Measurements from ENCODE around the gene KIF13A. TPM values are rescaled to one million over a fixed set of nuclear protein-coding genes. Genes with fewer than 3 reads are reported as not detected.
"Not testable (repeated sequence)": the region's sequence is repeated elsewhere in the genome, so short reads cannot be mapped to it uniquely, and the experiment has no call there.

The KIF13A gene
- total RNA-seq, 2 donors from 2014 or later = 0.45 TPM; not detected in 1

- not testable (repeated sequence) for H3K27me3 Mint-ChIP-seq; H3K27ac Mint-ChIP-seq; H3K4me1 Mint-ChIP-seq; H3K36me3 Mint-ChIP-seq (ENCODE audit: low read depth); ATAC-seq (replicated peaks); H3K9me3 Mint-ChIP-seq; H3K4me3 Mint-ChIP-seq
Measured at GRCh38 chr6:18019133-18019532, 31.7 kb upstream of the KIF13A start.

GRCh38 chr6:18016698-18017097 is 29.3 kb upstream of the KIF13A start:
- Mint-ChIP-seq H3K27me3 (peaks cover 2% of the 10 kb centered on the region), H3K9me3 (no peaks in the 10 kb centered on the region), H3K4me3 (no peak overlapping the region), H3K27ac (no peak overlapping the region), H3K4me1 (no peaks in the 10 kb centered on the region), H3K36me3 (ENCODE audit: low read depth) (no peaks in the 10 kb centered on the region)
- ATAC-seq (replicated peaks) = no peak

- H3K27ac Mint-ChIP-seq = no peak overlapping the region
- ATAC-seq (replicated peaks) = no peak
- no peaks in the 10 kb centered on the region for H3K4me1 Mint-ChIP-seq
- H3K36me3 Mint-ChIP-seq (ENCODE audit: low read depth) = no peaks in the 10 kb centered on the region
- no peak overlapping the region for H3K4me3 Mint-ChIP-seq
- H3K9me3 Mint-ChIP-seq = no peaks in the 10 kb centered on the region
- peaks cover 2% of the 10 kb centered on the region for H3K27me3 Mint-ChIP-seq
Measured at GRCh38 chr6:18016133-18016532, 28.7 kb upstream of the KIF13A start.

- Mint-ChIP-seq H3K36me3 (ENCODE audit: low read depth) (no peaks in the 10 kb centered on the region), H3K27me3 (peaks cover 4% of the 10 kb centered on the region), H3K4me3 (no peak overlapping the region), H3K4me1 (no peaks in the 10 kb centered on the region), H3K9me3 (no peaks in the 10 kb centered on the region), H3K27ac (no peak overlapping the region)
- ATAC-seq (replicated peaks) = no peak
Measured at GRCh38 chr6:18011287-18011686, 23.9 kb upstream of the KIF13A start.

- H3K27me3 Mint-ChIP-seq; H3K27ac Mint-ChIP-seq; ATAC-seq (replicated peaks); H3K4me3 Mint-ChIP-seq; H3K4me1 Mint-ChIP-seq; H3K9me3 Mint-ChIP-seq; H3K36me3 Mint-ChIP-seq (ENCODE audit: low read depth): not testable (repeated sequence)
Measured at GRCh38 chr6:18010540-18010939, 23.1 kb upstream of the KIF13A start.

- no peaks in the 10 kb centered on the region for H3K4me1 Mint-ChIP-seq
- no peak for ATAC-seq (replicated peaks)
- H3K36me3 Mint-ChIP-seq (ENCODE audit: low read depth) = no peaks in the 10 kb centered on the region
- H3K9me3 Mint-ChIP-seq = no peaks in the 10 kb centered on the region
- H3K27ac Mint-ChIP-seq = no peak overlapping the region
- no peak overlapping the region for H3K4me3 Mint-ChIP-seq
- peaks cover 16% of the 10 kb centered on the region for H3K27me3 Mint-ChIP-seq
Measured at GRCh38 chr6:18004256-18004985, 17.0 kb upstream of the KIF13A start.

- no peak overlapping the region for H3K27ac Mint-ChIP-seq
- H3K9me3 Mint-ChIP-seq = no peaks in the 10 kb centered on the region
- peaks cover 44% of the 10 kb centered on the region for H3K27me3 Mint-ChIP-seq
- no peaks in the 10 kb centered on the region for H3K36me3 Mint-ChIP-seq (ENCODE audit: low read depth)
- no peak overlapping the region for H3K4me3 Mint-ChIP-seq
- ATAC-seq (replicated peaks) = no peak
- no peaks in the 10 kb centered on the region for H3K4me1 Mint-ChIP-seq
Measured at GRCh38 chr6:17999425-17999824, 12.0 kb upstream of the KIF13A start.

- Mint-ChIP-seq H3K27me3 (peaks cover 46% of the 10 kb centered on the region), H3K4me3 (no peak overlapping the region), H3K9me3 (no peaks in the 10 kb centered on the region), H3K27ac (no peak overlapping the region), H3K4me1 (no peaks in the 10 kb centered on the region), H3K36me3 (ENCODE audit: low read depth) (no peaks in the 10 kb centered on the region)
- ATAC-seq (replicated peaks) = no peak
Measured at GRCh38 chr6:17998442-17998841, 11.0 kb upstream of the KIF13A start.

GRCh38 chr6:17998003-17998402 is 10.6 kb upstream of the KIF13A start:
- Mint-ChIP-seq H3K36me3 (ENCODE audit: low read depth) (no peaks in the 10 kb centered on the region), H3K4me1 (no peaks in the 10 kb centered on the region), H3K27ac (no peak overlapping the region), H3K4me3 (no peak overlapping the region), H3K9me3 (no peaks in the 10 kb centered on the region), H3K27me3 (peaks cover 48% of the 10 kb centered on the region)
- no peak for ATAC-seq (replicated peaks)

GRCh38 chr6:17995414-17995813 is 8.0 kb upstream of the KIF13A start:
- Mint-ChIP-seq H3K27me3 (peaks cover 53% of the 10 kb centered on the region), H3K27ac (no peak overlapping the region), H3K4me1 (no peaks in the 10 kb centered on the region), H3K4me3 (no peak overlapping the region), H3K9me3 (no peaks in the 10 kb centered on the region), H3K36me3 (ENCODE audit: low read depth) (no peaks in the 10 kb centered on the region)
- no peak for ATAC-seq (replicated peaks)

- Mint-ChIP-seq H3K27me3 (peaks cover 54% of the 10 kb centered on the region), H3K4me1 (no peaks in the 10 kb centered on the region), H3K36me3 (ENCODE audit: low read depth) (no peaks in the 10 kb centered on the region), H3K4me3 (no peak overlapping the region), H3K27ac (no peak overlapping the region), H3K9me3 (no peaks in the 10 kb centered on the region)
- no peak for ATAC-seq (replicated peaks)
Measured at GRCh38 chr6:17994019-17994418, 6.6 kb upstream of the KIF13A start.

- peaks cover 53% of the 10 kb centered on the region for H3K27me3 Mint-ChIP-seq
- H3K4me3 Mint-ChIP-seq = peak overlapping the region; percentile 76
- H3K36me3 Mint-ChIP-seq (ENCODE audit: low read depth) = peaks cover 5% of the 10 kb centered on the region
- no peaks in the 10 kb centered on the region for H3K9me3 Mint-ChIP-seq
- no peak overlapping the region for H3K27ac Mint-ChIP-seq
- H3K4me1 Mint-ChIP-seq = peaks cover 9% of the 10 kb centered on the region
- ATAC-seq (replicated peaks) = no peak
Measured at GRCh38 chr6:17988422-17988944, 1.0 kb upstream of the KIF13A start.

GRCh38 chr6:17987697-17988421 is 424 bp upstream of the KIF13A start:
- H3K27me3 Mint-ChIP-seq = peaks cover 50% of the 10 kb centered on the region
- H3K4me1 Mint-ChIP-seq = peaks cover 9% of the 10 kb centered on the region
- H3K4me3 Mint-ChIP-seq = peak overlapping the region; percentile 76
- no peak overlapping the region for H3K27ac Mint-ChIP-seq
- no peaks in the 10 kb centered on the region for H3K9me3 Mint-ChIP-seq
- peaks cover 5% of the 10 kb centered on the region for H3K36me3 Mint-ChIP-seq (ENCODE audit: low read depth)
- ATAC-seq (replicated peaks) = peak; percentile 81

GRCh38 chr6:17986656-17987446 is 584 bp downstream of the KIF13A start:
- Mint-ChIP-seq H3K27ac (no peak overlapping the region), H3K9me3 (no peaks in the 10 kb centered on the region), H3K4me1 (peaks cover 9% of the 10 kb centered on the region), H3K4me3 (peak overlapping the region; percentile 22), H3K36me3 (ENCODE audit: low read depth) (peaks cover 5% of the 10 kb centered on the region), H3K27me3 (peaks cover 50% of the 10 kb centered on the region)
- ATAC-seq (replicated peaks) = no peak

All from activated T-helper 17 cell treated with anti-CD3 and anti-CD28 coated beads, Interleukin-2, amount 50 U/mL, for 72 hours (primary cell).